ENCODE results near the gene FBXL7. TPM values are rescaled to one million over a fixed set of nuclear protein-coding genes. Genes with fewer than 3 reads are reported as not detected.

FBXL7 gene
- polyA plus RNA-seq, 3 donors = not detected

GRCh38 chr5:15980835-15981234, 480.9 kb downstream of the FBXL7 start:
- Histone ChIP-seq H3K4me3 (replicated peaks in 1 of 3; ENCODE audit: low read depth in 2 of 3, low read length in 3 of 3) (no peak overlapping the region), H3K79me2 (ENCODE audit: insufficient read depth, low read length) (no peaks in the 10 kb centered on the region), H2AFZ (ENCODE audit: insufficient read depth, low read depth, low read length, poor library complexity, severe bottlenecking) (no peak overlapping the region), H3K36me3 (replicated peaks in 1 of 2; ENCODE audit: control insufficient read depth in 1 of 2, insufficient read depth in 2 of 2, low read length in 2 of 2) (no peaks in the 10 kb centered on the region), H4K20me1 (ENCODE audit: insufficient read depth, low read length) (no peaks in the 10 kb centered on the region), H3K27me3 (ENCODE audit: control insufficient read depth in 2 of 2, insufficient read depth in 2 of 2, low read length in 2 of 2) (no peaks in the 10 kb centered on the region), H3K9ac (ENCODE audit: insufficient read depth, low read length, poor library complexity, severe bottlenecking) (no peak overlapping the region), H3K9me3 (replicated peaks in 1 of 2; ENCODE audit: control insufficient read depth in 1 of 2, insufficient read depth in 1 of 2, low read length in 2 of 2) (peaks cover 3 to 5% of the 10 kb centered on the region in 2 donors), H3K4me2 (replicated peaks; ENCODE audit: extremely low read depth, low read length, poor library complexity, severe bottlenecking) (no peak overlapping the region), H3K27ac (ENCODE audit: low read depth in 1 of 2, low read length in 2 of 2) (no peak overlapping the region), H3K4me1 (ENCODE audit: control insufficient read depth in 1 of 2, insufficient read depth in 2 of 2, low read length in 2 of 2) (no peaks in the 10 kb centered on the region)
- no peaks in the 10 kb centered on the region for H3K36me3 Mint-ChIP-seq
- no peak overlapping the region for H3K4me3 Mint-ChIP-seq
- TF ChIP-seq CTCF (IDR thresholded peaks at IDR 0.05) = no peak
- H3K27ac Mint-ChIP-seq = no peak overlapping the region
- intact Hi-C loops (cut with micrococcal nuclease) = no loop called here
- H3K4me1 Mint-ChIP-seq = no peaks in the 10 kb centered on the region
- no CpG with 5 or more reads among the region's 2 CpGs for WGBS (ENCODE audit: insufficient coverage)
- H3K9me3 Mint-ChIP-seq = peaks cover 0 to 10% (median 3%) of the 10 kb centered on the region in 7 donors
- no peaks in the 10 kb centered on the region for H3K27me3 Mint-ChIP-seq (ENCODE audit: low read depth in 3 of 3)
- DNase-seq = no peak

GRCh38 chr5:15983392-15983791, 483.4 kb downstream of the FBXL7 start:
- Mint-ChIP-seq H3K36me3 (no peaks in the 10 kb centered on the region), H3K4me3 (no peak overlapping the region), H3K27ac (no peak overlapping the region), H3K4me1 (no peaks in the 10 kb centered on the region), H3K27me3 (ENCODE audit: low read depth in 3 of 3) (no peaks in the 10 kb centered on the region), H3K9me3 (peaks cover 0 to 7% (median 4%) of the 10 kb centered on the region in 7 donors)
- Histone ChIP-seq H3K4me3 (replicated peaks in 1 of 3; ENCODE audit: low read depth in 2 of 3, low read length in 3 of 3) (no peak overlapping the region), H3K4me2 (replicated peaks; ENCODE audit: extremely low read depth, low read length, poor library complexity, severe bottlenecking) (no peak overlapping the region), H3K36me3 (replicated peaks in 1 of 2; ENCODE audit: control insufficient read depth in 1 of 2, insufficient read depth in 2 of 2, low read length in 2 of 2) (no peaks in the 10 kb centered on the region), H3K9ac (ENCODE audit: insufficient read depth, low read length, poor library complexity, severe bottlenecking) (no peak overlapping the region), H3K4me1 (ENCODE audit: control insufficient read depth in 1 of 2, insufficient read depth in 2 of 2, low read length in 2 of 2) (no peaks in the 10 kb centered on the region), H3K27me3 (ENCODE audit: control insufficient read depth in 2 of 2, insufficient read depth in 2 of 2, low read length in 2 of 2) (no peaks in the 10 kb centered on the region), H2AFZ (ENCODE audit: insufficient read depth, low read depth, low read length, poor library complexity, severe bottlenecking) (no peak overlapping the region), H3K9me3 (replicated peaks in 1 of 2; ENCODE audit: control insufficient read depth in 1 of 2, insufficient read depth in 1 of 2, low read length in 2 of 2) (peaks cover 0 to 3% of the 10 kb centered on the region in 2 donors), H3K27ac (ENCODE audit: low read depth in 1 of 2, low read length in 2 of 2) (no peak overlapping the region), H4K20me1 (ENCODE audit: insufficient read depth, low read length) (no peaks in the 10 kb centered on the region), H3K79me2 (ENCODE audit: insufficient read depth, low read length) (no peaks in the 10 kb centered on the region)
- 75% methylated on average over 1 of the region's 1 CpG for WGBS (ENCODE audit: insufficient coverage)
- intact Hi-C loops (cut with micrococcal nuclease) = no loop called here
- no peak for DNase-seq
- TF ChIP-seq CTCF (IDR thresholded peaks at IDR 0.05) = no peak

Small RNAs within 50 kb of the gene (small RNA-seq; reads per million reads assigned to genes)
- gene MIR887 (ENCODE audit: insufficient read length, low read depth) = not detected

Data from CD14-positive monocyte (primary cell).